HG03175 (cell line): ENCODE data around the gene SBK1.
A peak's percentile ranks its signal among the peaks of the same experiment; 100 is the strongest.

ENCODE experiments used
- ATAC-seq: cut with Tn5 transposase; IDR thresholded peaks from one replicate; pipeline ENCODE4 v1.9.1; 2021; ENCODE audit warnings: mild to moderate bottlenecking, moderate library complexity; ENCODE audit not compliant: unreplicated experiment

The SBK1 gene

GRCh38 chr16:28304214-28304613 lies 11.9 kb downstream of the SBK1 start:
- ATAC-seq: no peak

GRCh38 chr16:28307936-28308335 lies 15.6 kb downstream of the SBK1 start:
- no peak for ATAC-seq

- no peak for ATAC-seq
These were observed 16.7 kb downstream of the SBK1 start for GRCh38 chr16:28308794-28309584.

GRCh38 chr16:28309811-28310311 lies 17.5 kb downstream of the SBK1 start:
- no peak for ATAC-seq

- ATAC-seq: no peak
These were observed 18.5 kb downstream of the SBK1 start for GRCh38 chr16:28310796-28311195.

- no peak for ATAC-seq
These were observed 19.1 kb downstream of the SBK1 start for GRCh38 chr16:28311413-28311812.

- no peak for ATAC-seq
These were observed 19.6 kb downstream of the SBK1 start for GRCh38 chr16:28311913-28312312.

- ATAC-seq: no peak
These were observed 20.0 kb downstream of the SBK1 start for GRCh38 chr16:28312327-28312726.

- no peak for ATAC-seq
These were observed 21.3 kb downstream of the SBK1 start for GRCh38 chr16:28313587-28313986.

- no peak for ATAC-seq
These were observed 23.7 kb downstream of the SBK1 start for GRCh38 chr16:28316054-28316453.

GRCh38 chr16:28317040-28317880 lies 24.9 kb downstream of the SBK1 start:
- ATAC-seq: no peak

GRCh38 chr16:28318042-28318744 lies 25.9 kb downstream of the SBK1 start:
- no peak for ATAC-seq

GRCh38 chr16:28319476-28320022 lies 27.2 kb downstream of the SBK1 start:
- ATAC-seq: no peak

- no peak for ATAC-seq
These were observed 27.8 kb downstream of the SBK1 start for GRCh38 chr16:28320023-28320561.

- no peak for ATAC-seq
These were observed 28.4 kb downstream of the SBK1 start for GRCh38 chr16:28320741-28321140.

GRCh38 chr16:28321700-28322411 lies 29.5 kb downstream of the SBK1 start:
- no peak for ATAC-seq

- no peak for ATAC-seq
These were observed 32.0 kb downstream of the SBK1 start for GRCh38 chr16:28324235-28324886.

- no peak for ATAC-seq
These were observed 32.6 kb downstream of the SBK1 start for GRCh38 chr16:28324887-28325279.

GRCh38 chr16:28326881-28327610 lies 34.7 kb downstream of the SBK1 start:
- ATAC-seq: peak; percentile 41
